Stimulated activated naive CD8-positive, alpha-beta T cell treated with anti-CD3 and anti-CD28 coated beads, Interleukin-15, Interleukin-2, amounts not matched to agents 100 U/mL and 50 U/mL, for 24 hours (primary cell): Measurements from ENCODE around the gene GARIN1A.
"Not testable (repeated sequence)": the region's sequence is repeated elsewhere in the genome, so short reads cannot be mapped to it uniquely, and the experiment has no call there.

Experiments
- ATAC-seq: fragments of 150-1000 bp; cut with Tn5 transposase; one replicate; pipeline ENCODE4 v1.10.0; 2021
- DNase-seq: peaks from one replicate; pipeline ENCODE4 v3.0.0; 2021

The GARIN1A gene

DNA sequence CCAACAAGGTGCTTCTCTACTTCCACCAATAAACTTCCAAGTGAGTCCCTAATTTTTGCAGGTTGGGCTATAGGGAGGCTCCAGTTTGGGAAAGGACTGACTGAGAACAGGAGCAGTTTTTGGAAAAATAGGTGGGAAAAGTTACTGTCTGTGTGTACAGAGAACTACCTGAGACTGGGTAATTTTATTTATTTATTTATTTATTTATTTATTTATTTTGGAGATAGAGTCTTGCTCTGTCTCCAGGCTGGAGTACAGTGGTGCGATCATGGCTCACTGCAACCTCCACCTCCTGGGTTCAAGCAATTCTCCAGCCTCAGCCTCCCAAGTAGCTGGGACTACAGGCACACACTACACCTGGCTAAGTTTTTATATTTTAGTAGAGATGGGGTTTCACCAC, 11.2 kb downstream of the GARIN1A start:
- not testable (repeated sequence) for DNase-seq, ATAC-seq

DNA sequence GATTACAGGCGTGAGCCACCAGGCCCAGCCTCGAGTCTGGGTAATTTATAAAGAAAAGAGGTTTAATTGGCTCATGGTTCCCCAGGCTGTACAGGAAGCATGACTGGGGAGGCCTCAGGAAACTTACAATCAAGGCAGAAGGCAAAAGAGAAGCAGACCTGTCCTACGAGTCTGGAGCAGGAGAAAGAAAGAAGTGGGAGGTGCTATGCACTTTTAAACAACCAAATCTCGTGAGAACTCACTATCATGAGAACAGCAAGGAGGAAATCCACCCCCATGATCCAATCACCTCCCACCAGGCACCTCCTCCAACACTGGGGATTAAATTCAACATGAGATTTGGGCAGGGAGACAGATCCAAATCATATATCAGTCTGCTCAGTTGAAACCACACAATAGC, 11.6 kb downstream of the GARIN1A start:
- ATAC-seq, DNase-seq: not testable (repeated sequence)

DNA sequence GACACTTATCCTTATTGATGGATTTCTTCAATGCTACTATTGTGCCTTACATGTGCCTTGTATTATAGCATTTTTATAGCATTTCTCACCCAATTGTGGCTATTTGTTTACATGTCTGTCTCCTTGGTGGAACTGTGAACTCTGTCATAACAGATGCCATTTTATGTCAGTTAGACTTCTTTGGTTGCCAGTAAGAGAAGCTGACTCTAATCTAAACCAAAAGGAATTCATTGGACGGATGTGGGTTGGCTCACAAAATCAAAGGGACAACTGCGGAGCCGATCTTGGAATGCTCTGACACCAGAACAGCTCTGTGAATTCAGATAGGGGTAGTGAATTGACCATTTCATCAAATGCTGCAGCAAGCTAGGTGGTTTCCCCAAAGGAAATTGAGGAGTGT, 15.0 kb downstream of the GARIN1A start:
- DNase-seq = no peak

DNA sequence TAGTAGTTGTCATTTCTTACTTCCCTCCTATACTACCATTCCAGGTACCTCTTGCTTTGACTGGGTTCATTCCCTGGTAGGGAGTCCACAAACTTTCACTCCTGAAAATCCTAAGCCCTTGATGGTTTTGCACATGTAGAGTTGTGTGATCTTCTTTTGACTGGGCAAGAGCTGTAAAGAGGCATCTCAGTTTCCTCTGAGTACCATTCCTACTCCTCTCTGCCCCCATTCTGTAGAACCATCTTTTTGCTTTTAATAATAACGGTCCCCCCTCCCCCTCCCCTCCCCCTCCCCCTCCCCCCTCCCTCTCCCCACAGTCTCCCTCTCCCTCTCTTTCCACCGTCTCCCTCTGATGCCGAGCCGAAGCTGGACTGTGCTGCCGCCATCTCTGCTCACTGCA, 16.4 kb downstream of the GARIN1A start:
- ATAC-seq = no peak
- DNase-seq = no peak

More for the DNA sequence above, 15.0 kb downstream of the GARIN1A start:
- ATAC-seq = no peak

DNA sequence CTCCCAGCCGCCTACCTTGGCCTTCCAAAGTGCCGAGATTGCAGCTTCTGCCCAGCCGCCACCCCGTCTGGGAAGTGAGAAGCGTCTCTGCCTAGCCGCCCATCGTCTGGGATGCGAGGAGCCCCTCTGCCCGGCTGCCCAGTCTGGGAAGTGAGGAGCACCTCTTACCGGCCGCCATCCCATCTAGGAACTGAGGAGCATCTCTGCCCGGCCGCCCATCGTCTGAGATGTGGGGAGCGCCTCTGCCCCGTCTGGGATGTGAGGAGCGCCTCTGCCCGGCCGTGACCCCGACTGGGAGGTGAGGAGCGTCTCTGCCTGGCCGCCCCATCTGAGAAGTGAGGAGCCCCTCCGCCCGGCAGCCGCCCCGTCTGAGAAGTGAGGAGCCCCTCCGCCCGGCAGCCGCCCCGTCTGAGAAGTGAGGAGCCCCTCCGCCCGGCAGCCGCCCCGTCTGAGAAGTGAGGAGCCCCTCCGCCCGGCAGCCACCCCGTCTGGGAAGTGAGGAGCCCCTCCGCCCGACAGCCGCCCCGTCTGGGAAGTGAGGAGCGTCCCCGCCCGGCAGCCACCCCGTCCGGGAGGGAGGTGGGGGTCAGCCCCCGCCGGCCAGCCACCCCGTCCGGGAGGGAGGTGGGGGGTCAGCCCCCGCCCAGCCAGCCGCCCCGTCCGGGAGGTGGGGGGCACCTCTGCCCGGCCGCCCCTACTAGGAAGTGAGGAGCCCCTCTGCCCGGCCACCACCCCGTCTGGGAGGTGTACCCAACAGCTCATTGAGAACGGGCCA, 17.3 kb downstream of the GARIN1A start:
- not testable (repeated sequence) for DNase-seq, ATAC-seq

DNA sequence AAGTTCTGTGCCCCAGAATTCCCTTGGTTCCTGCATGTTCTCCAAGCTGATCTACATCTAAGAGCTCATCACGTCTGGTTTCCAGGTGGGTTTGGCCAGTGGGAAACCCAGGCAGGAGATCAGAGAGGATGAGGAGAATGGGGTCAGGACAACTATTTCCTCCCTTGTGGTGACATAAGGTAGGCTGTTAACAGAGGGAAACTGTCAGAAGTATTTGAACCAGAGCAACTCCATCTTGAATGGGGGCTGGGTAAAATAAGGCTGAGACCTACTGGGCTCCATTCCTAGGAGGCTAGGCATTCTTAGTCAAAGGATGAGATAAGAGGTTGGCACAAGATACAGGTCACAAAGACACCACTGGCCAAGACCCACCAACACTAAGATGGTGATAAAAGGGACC, 19.1 kb downstream of the GARIN1A start:
- DNase-seq (no peak), ATAC-seq (no peak)

DNA sequence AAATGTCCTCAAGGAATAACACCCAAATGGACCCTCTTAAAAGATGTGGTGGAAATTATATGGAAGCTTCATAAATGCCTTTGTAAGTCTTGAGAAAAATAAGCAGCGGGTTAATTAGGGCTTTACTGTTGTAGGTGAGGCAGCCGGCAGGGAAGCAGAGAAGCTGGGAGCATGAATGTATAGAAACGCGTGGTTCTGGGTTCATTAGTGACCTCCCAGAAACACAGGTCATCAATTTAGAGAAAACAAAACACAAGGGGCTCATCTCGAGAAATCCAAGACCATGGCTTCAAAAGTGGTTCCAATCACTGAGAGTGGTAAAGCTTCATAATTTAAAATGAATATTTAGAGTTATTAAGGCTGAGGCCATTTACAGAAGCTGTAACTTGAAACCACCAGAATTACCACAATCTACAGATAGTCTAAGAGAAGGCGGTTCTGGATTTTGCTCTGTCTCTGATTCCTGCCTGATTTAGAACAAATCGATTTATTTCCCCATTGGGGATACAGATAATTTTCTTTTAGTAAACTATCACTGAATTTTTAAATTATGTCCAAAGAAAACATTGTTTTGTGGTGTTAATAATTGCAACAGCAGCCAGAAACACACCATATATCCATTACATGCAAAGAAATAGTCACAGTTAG, 20.7 kb downstream of the GARIN1A start:
- DNase-seq (no peak), ATAC-seq (no peak)

DNA sequence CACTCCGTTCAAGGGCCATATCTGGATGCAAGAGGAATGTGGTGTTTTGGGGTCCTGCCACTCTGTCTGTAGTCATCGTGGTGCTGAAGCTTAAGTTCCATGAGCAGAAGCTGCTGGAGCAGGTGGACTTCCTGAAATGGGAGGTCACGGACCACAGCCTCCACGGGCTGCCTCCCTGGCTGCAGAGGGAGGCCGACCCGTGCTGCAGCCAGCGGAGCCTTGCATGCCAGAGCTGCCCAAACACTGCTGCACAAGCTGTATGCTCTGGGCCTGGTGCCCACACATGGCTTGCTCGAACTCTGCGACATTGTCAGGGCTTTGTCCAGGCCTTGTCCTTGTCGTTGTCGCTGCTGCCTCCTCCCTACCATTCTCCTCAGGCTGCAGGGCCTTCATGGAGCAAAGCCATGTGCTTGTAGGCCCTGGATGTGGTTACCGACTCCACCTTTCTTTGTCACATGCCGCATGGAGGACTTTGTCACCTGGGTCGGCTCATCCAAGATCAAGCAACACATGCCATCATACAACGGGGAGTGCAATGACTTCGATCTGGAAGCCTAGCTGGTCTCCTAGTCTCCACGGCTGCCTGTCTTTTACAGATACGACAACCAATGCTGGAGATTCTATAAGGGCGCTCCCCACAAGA, 21.4 kb downstream of the GARIN1A start:
- no peak for DNase-seq
- ATAC-seq = no peak

DNA sequence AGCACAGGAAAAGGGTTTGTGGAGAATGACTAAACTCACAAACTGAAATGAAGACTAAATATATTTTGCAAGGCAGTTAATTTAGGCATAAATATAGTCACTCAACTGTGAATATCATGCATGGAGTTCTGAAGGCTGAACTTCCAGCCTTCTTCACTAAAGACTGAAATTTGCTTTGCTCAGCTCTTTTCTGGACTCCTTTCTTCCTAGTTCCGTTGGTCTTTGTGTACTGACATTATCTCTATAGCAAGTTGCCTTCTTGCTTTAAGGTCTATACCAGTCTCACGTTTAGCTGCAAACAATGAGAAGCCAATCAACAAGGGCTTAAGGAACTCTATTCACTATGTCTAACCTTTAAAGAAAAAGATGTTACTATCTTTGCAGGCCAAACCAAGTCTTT, 22.6 kb downstream of the GARIN1A start:
- DNase-seq (no peak), ATAC-seq (no peak)

DNA sequence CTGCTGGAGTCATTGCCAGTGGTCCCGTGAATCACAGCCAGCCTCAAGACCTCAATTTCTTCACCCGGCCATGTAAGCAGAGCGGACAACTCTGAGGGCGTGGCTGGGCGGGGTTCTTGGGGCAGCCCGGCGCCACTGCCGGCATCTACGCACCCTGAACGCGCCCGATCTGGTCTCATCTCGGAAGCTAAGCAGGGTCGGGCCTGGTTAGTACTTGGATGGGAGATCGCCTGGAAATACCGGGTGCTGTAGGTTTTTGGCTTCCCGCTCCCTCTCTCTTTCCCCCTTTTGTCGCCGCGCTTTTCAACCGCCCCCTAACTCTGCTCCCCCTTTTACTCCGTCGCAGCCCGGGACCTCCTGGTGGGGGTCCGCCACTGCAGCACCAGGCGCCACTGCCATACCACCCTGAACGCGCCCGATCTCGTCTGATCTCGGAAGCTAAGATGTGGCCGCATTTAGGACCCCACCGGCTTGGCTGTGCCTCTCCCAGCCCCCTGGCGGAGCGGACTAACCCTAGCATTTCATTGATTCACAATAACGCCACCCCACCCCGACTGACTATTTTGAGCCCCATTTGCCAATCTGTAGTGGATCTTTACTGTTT, 25.3 kb downstream of the GARIN1A start:
- DNase-seq = peak; percentile 73
- peak; percentile 90 for ATAC-seq

DNA sequence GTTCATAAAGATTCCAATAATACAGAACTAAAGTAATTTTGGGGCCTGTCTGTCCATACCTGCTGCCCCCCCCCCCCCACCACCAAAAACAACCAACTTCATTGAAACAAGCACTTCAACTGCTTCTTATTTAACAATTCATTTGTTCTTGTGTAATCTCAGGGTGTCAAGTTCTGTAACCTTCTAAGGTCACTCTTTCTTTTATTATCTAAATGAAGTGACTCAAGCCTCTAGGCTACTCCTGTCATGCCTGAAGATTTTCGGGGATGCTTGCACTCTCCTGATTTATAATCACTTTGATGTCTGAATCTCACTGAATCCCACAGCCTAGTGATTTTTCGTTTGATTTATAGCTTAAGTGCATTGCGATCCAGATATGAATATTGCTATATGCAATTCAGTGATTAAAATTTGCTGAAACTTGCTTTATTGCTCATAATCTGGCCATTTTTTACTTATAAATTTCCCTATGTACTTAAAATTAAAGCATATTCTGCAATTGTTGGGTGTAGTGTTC, 27.2 kb downstream of the GARIN1A start:
- no peak for DNase-seq
- no peak for ATAC-seq

DNA sequence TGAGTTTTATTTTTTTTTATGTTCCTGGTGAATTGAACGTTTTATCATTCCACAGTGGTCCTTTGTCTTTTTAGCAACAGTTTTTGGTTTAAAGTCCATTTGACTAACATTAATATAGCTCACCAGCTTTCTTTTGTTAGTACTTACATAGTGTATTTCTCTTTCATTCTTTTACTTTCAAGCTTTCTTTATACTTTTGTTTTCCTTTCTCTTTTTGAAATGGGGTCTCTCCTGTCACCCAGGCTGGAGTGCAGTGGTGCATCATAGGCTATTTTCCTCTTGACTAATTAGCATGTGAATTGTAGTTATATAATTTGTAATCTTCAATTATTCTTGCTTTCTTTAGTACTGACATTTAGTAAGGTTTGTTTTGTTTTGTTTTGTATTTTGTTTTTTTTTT, 27.8 kb downstream of the GARIN1A start:
- ATAC-seq = no peak
- no peak for DNase-seq

DNA sequence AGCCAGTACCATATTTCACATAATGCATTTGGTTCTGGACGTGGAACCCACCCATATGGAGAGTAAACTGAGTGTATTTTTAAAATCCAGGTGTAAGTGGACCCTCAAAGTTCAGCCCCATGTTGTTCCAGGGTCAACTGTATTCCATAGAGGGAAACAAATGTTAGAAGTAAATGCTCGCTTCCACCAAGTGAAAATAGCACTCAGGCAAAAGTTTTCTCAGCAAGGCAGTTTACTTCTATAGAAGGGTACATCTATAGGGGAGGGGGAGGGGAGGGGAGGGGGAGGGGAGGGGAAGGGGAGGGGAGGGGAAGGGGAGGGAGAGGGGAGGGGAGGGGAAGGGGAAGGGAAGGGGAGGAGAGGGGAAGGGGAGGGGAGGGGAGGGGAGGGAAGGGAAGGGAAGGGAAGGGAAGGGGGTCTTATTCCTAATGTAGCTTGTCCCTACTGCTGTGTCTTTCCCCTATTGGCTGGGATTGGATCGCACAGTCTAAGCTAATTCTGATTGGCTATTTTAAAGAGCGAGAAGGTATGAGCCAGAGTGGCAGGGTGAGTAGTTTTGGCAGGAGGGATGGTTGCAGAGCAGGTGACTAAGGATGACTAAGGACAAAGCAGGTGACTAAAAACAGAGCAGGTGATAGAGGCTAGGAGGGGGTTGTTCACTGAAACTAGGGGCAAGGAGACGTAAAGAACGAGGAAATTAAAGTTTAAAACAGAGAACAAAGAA, 29.1 kb downstream of the GARIN1A start:
- DNase-seq (no peak), ATAC-seq (no peak)

DNA sequence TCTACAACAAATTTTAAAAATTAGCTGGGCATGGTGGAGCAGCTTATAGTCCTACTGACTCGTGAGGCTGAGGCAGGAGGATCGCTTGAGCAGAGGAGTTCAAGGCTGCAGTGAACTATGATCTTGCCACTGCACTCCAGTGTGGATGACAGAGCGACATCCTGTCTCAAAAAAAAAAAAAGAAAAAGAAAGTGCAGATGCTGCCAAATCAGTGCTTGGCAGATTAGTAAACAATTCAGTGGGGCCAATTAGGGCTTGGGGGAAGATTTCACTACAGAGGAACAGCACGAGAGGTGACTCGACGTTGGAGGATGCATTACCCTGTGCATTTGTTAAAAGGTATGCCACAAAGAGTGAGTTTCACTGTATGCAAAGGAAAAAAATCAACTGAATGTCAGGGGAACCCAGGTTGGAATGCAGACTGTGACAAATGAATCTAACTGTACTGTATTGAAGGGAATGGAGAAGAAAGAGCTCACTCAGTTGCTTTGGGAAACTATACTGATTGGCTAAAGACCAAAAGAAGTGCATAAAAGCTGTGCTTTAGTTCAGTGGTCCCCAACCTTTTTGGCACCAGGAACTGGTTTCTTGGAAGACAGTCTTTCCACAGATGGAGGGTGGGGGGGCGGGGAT, 31.6 kb downstream of the GARIN1A start:
- DNase-seq = no peak
- no peak for ATAC-seq

DNA sequence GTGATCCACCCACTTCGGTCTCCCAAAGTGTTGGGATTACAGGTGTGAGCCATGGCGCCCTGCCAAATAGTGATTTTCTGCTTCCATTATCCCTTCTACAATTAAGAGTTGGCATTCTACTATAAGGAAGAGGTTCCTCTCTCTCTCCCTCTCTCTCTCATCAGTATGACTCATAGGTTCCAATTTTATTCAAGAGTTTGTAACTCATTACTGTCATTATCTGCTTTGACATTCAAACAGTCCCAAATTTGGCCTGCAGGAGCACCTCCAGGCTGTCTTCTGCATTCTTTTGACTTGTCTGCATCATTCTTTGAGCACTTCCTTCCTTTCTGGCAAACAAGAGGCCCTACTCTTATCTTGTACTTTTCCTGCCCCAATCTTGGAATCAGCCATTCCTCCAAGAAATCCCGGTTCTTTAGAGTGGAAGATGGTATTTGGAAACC, 33.8 kb downstream of the GARIN1A start:
- DNase-seq (no peak), ATAC-seq (peak; percentile 57)

DNA sequence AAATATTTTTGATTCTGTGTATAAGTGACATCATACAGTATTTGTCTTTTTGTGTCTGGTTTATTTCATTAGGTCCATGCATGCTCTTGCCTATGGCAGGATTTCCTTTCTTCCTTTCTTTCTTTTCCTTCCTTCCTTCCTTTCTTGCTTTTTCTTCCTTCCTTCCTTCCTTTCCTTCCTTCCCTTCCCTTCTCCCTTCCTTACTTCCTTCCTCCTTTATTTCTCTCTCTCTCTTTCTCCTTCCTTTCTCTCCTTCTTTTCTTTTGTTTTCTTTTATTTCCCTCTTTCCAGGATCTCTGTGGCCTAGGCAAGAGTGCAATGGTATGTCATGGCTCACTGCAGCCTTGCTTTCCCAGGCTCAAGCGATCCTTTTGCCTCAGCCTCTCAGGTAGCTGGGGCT, 35.7 kb downstream of the GARIN1A start:
- no peak for ATAC-seq
- no peak for DNase-seq

DNA sequence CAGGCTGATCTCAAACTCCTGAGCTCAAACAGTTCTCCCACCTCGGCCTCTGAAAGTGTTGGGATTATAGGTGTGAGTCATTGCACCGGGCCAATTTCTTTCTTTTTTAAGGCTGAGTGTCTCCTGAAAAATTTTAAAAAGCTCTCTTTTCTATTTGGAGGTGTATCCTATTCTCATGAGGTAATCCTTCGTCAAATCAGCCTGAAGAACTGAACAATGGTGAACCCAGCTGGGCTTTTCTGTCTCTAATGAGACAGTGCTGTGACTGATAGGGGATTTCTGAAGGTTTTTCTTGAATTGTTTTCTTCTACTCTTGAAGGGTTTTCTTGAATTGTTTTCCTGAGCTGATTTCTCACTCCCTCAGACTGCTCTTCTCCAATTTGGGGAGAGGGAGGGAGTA, 36.1 kb downstream of the GARIN1A start:
- ATAC-seq = no peak

DNA sequence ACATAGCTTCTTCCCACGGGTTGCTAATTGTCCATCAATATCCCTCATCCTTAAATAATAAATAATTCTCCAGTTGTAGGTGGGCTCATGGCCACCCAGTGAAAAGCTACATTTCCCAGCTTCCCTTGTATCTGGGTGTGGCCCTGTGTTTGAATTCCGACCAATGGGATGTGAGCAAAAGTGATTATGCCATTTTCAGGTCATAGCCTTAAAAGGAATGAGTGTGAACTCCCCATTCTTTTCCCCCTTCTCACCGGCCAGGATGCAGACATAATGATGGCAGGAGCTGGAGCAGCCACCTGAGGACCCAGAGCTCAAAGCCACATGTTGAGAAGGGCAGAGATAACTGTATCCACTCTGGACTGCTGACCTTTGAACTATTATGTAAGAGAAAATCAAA, 36.7 kb downstream of the GARIN1A start:
- DNase-seq = no peak
- ATAC-seq = no peak

More for the DNA sequence above, 36.1 kb downstream of the GARIN1A start:
- DNase-seq = no peak

DNA sequence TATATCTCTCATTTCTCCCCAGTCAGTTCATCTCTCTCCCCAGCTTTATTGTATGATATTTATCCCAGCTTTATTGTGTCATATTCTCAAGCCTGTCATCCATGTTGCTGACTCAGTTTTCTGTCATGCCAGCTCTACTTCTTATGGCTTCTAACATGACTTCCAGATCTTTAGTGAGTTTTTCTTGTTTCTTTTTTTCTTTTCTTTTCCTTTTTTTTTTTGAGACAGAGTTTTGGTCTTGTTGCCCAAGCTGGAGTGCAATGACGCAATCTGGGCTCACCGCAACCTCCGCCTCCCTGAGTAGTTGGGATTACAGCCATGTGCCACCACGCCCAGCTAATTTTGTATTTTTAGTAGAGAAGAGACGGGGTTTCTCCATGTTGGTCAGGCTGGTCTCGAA, 38.4 kb downstream of the GARIN1A start:
- DNase-seq = no peak

DNA sequence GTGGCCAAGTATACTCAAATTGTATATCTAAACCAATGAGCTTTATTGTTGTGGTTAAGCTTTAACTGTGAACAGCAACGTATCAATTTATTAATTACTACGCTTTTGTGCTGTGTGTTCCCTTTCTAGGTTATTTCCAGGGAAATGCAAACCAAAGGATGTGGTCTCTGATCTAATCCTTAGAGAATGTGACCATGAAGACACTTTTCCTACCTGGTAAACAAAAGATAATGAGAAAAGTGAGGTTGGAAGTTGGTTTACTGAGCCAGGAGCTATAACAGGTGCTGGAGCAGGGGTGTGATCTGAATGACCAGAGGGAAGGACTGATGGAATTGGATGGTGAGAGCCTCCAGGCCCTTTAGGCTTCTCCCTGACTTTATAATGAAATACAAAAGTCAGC, 41.7 kb downstream of the GARIN1A start:
- ATAC-seq (no peak), DNase-seq (no peak)

More for the DNA sequence above, 38.4 kb downstream of the GARIN1A start:
- no peak for ATAC-seq
